Mucosa of gallbladder (tissue), 1 donor: Measurements from ENCODE around the gene NXF3. TPM values are rescaled to one million over a fixed set of nuclear protein-coding genes. Genes with fewer than 3 reads are reported as not detected.
"Not testable (repeated sequence)": the region's sequence is repeated elsewhere in the genome, so short reads cannot be mapped to it uniquely, and the experiment has no call there.

Source experiments
- DNase-seq: peaks from one replicate; pipeline ENCODE4 v3.0.0-alpha.2; 2020; ENCODE audit warnings: low spot score
- total RNA-seq: library from RNA; stranded (reverse); gene quantifications from one replicate; pipeline ENCODE4 v1.2.1, GENCODE V29; 2021
- donor health status: DM: no; HTN: no; CAD: no.

Gene NXF3
- total RNA-seq, 1 donor from 2014 or later = 78.1 TPM

- no peak for DNase-seq
Measured at GRCh38 chrX:103051260-103051789, 41.6 kb downstream of the NXF3 start.

- not testable (repeated sequence) for DNase-seq
Measured at GRCh38 chrX:103033371-103033770, 59.6 kb downstream of the NXF3 start.

Other genes with a start within 250 kb of the NXF3 start
- gene RAB40AL, start 155.9 kb downstream of the NXF3 start, total RNA-seq = 0.63 TPM
- 3.8 TPM for gene BEX1, start 29.0 kb downstream of the NXF3 start, total RNA-seq
- 41.9 TPM for gene BEX4, start 122.0 kb upstream of the NXF3 start, total RNA-seq
- gene TCEAL8, start 162.0 kb upstream of the NXF3 start, total RNA-seq = 52.5 TPM
- gene TCEAL5, start 183.6 kb upstream of the NXF3 start, total RNA-seq = 0.17 TPM
- gene BEX2, start 217.8 kb upstream of the NXF3 start, total RNA-seq = 23.6 TPM
- gene TCEAL7, start 237.1 kb upstream of the NXF3 start, total RNA-seq = 8.1 TPM